ENCODE results near the gene NBAS. TPM values are rescaled to one million over a fixed set of nuclear protein-coding genes. Genes with fewer than 3 reads are reported as not detected.

Gene NBAS
- total and polyA plus RNA-seq, 10 of the 15 experiments (the other 5 are each of a cell fraction or from before 2014, with no cell fraction given): 4.3 to 32.7 (median 20.8) TPM

DNA sequence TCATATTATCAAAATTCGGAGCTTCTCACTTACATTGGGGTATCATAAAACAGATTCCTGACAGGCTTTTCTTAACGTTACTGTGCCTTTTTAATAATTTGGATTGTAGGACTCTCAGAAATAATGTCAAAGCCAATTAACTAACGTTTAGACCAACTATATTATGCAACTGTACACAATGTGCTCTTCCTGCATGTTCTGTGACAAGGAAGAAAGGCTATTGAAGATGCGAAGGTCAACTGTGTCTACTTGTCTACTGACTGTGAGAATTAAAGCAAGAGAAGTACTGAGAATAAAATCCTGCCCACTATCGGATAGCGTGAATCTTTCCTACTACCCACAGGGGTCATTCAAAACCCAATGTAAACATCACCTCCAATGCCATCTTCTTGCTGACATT lies 393.0 kb downstream of the NBAS start (continued):
- TF ChIP-seq, protein P1, sequence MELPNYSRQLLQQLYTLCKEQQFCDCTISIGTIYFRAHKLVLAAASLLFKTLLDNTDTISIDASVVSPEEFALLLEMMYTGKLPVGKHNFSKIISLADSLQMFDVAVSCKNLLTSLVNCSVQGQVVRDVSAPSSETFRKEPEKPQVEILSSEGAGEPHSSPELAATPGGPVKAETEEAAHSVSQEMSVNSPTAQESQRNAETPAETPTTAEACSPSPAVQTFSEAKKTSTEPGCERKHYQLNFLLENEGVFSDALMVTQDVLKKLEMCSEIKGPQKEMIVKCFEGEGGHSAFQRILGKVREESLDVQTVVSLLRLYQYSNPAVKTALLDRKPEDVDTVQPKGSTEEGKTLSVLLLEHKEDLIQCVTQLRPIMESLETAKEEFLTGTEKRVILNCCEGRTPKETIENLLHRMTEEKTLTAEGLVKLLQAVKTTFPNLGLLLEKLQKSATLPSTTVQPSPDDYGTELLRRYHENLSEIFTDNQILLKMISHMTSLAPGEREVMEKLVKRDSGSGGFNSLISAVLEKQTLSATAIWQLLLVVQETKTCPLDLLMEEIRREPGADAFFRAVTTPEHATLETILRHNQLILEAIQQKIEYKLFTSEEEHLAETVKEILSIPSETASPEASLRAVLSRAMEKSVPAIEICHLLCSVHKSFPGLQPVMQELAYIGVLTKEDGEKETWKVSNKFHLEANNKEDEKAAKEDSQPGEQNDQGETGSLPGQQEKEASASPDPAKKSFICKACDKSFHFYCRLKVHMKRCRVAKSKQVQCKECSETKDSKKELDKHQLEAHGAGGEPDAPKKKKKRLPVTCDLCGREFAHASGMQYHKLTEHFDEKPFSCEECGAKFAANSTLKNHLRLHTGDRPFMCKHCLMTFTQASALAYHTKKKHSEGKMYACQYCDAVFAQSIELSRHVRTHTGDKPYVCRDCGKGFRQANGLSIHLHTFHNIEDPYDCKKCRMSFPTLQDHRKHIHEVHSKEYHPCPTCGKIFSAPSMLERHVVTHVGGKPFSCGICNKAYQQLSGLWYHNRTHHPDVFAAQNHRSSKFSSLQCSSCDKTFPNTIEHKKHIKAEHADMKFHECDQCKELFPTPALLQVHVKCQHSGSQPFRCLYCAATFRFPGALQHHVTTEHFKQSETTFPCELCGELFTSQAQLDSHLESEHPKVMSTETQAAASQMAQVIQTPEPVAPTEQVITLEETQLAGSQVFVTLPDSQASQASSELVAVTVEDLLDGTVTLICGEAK (IDR thresholded peaks at IDR 0.05; ENCODE audit: borderline replicate concordance): no peak
- TF ChIP-seq ETV6 (conservative IDR thresholded peaks at IDR 0.05 in 1 of 2, IDR thresholded peaks at IDR 0.05 in 1 of 2; ENCODE audit: borderline replicate concordance in 1 of 2, low read depth in 1 of 2): no peak

DNA sequence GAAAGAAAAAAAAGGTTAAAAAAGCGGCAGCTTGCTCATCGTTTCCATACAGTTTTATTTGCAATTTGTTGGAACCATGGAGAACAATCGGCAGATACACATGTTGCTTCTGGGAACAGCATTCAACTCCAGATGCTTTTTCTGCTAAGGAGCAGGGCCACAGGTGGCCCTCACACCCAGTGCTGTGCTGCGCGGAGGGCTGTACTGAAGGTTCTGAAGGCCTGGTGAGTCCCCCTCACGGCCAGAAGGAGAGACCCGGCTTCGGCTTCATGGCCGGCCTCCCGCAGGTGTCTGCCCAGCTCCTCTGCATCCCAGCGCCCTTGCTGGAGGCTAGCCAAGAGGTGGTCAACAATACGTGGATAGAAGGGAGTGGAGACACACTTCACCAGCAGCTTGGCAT lies 394.3 kb downstream of the NBAS start:
- ChIA-PET CTCF (no interaction called here), RAD21 (ENCODE audit: unreplicated experiment) (no interaction called here), SMC1A (ENCODE audit: uncharacterized antibody, unreplicated experiment) (no interaction called here), POLR2A (no interaction called here)
- intact Hi-C loops (cut with micrococcal nuclease; ENCODE audit: unreplicated experiment) (no loop called here), in situ Hi-C loops (cut with MboI) (no loop called here)
- Histone ChIP-seq H3K36me3 (ENCODE audit: control insufficient read depth in 2 of 2, insufficient read depth in 2 of 2, low read length in 1 of 2) (peaks cover 0 to 2% of the 10 kb centered on the region in 2 experiments; a peak in 1 of 4 replicates), H3K4me3 (no peak overlapping the region), H3K4me1 (ENCODE audit: control insufficient read depth, insufficient read depth, low read length) (no peaks in the 10 kb centered on the region), H4K20me1 (ENCODE audit: control insufficient read depth, insufficient read depth) (no peaks in the 10 kb centered on the region; the same call in 1 of the 2 replicates), H3K27me3 (replicated peaks in 1 of 2; ENCODE audit: control insufficient read depth in 2 of 2, insufficient read depth in 2 of 2, low read length in 1 of 2) (no peaks in the 10 kb centered on the region), H3K27ac (ENCODE audit: control insufficient read depth, insufficient read depth) (no peak overlapping the region), H2AFZ (ENCODE audit: control insufficient read depth, low read depth, low read length) (no peak overlapping the region), H3K9ac (ENCODE audit: control insufficient read depth, insufficient read depth, low read length) (no peak overlapping the region), H3K79me2 (ENCODE audit: control insufficient read depth, insufficient read depth, low read length) (no peaks in the 10 kb centered on the region), H3K4me2 (ENCODE audit: control insufficient read depth, insufficient read depth) (no peak overlapping the region), H3K9me3 (replicated peaks; ENCODE audit: control insufficient read depth, insufficient read depth, low read length) (no peaks in the 10 kb centered on the region)
- WGBS (ENCODE audit: insufficient coverage, insufficient replicate concordance, low lambda C conversion rate, missing lambda C conversion rate): 87% methylated on average over 12 of the region's 12 CpGs
- no peak for FAIRE-seq
- ATAC-seq: no peak
- DNase-seq (ENCODE audit: low read depth, low spot score): no peak
- BruUV-seq (replicated peaks): no TSS peak
- TF ChIP-seq FOXK2 (IDR thresholded peaks at IDR 0.05) (no peak), EGR1 (IDR thresholded peaks at IDR 0.05; ENCODE audit: borderline replicate concordance in 1 of 2, low read depth in 2 of 2, low read length in 2 of 2) (no peak)

Data from GM12878 (cell line).